CD4-positive, alpha-beta T cell treated with Interleukin-1 beta for 1 hour (primary cell): Measurements from ENCODE around the gene ENOX1.
"Not testable (repeated sequence)": the region's sequence is repeated elsewhere in the genome, so short reads cannot be mapped to it uniquely, and the experiment has no call there.

Experiments used
- DNase-seq, 2 donors: peaks; one replicate each; pipeline ENCODE4 v3.0.0-alpha.2; 2020 to 2022

The ENOX1 gene

GRCh38 chr13:43374621-43375020, 412.2 kb downstream of the ENOX1 start:
- DNase-seq, result no peak

- no peak for DNase-seq
These were observed 413.4 kb downstream of the ENOX1 start for GRCh38 chr13:43373400-43373799.

GRCh38 chr13:43370842-43371241, 415.9 kb downstream of the ENOX1 start:
- DNase-seq, result no peak

GRCh38 chr13:43369319-43369718, 417.5 kb downstream of the ENOX1 start:
- no peak for DNase-seq

- DNase-seq, result peak in 1 of 2 donors; percentile 9
These were observed 418.8 kb downstream of the ENOX1 start for GRCh38 chr13:43368003-43368402.

GRCh38 chr13:43365039-43365344, 421.8 kb downstream of the ENOX1 start:
- no peak for DNase-seq

- no peak for DNase-seq
These were observed 422.3 kb downstream of the ENOX1 start for GRCh38 chr13:43364210-43365038.

GRCh38 chr13:43363156-43363953, 423.4 kb downstream of the ENOX1 start:
- no peak for DNase-seq

- DNase-seq, result no peak
These were observed 424.2 kb downstream of the ENOX1 start for GRCh38 chr13:43362556-43362955.

GRCh38 chr13:43360892-43361610, 425.7 kb downstream of the ENOX1 start:
- DNase-seq, result no peak

GRCh38 chr13:43360171-43360570, 426.6 kb downstream of the ENOX1 start:
- DNase-seq, result no peak

GRCh38 chr13:43359536-43359935, 427.2 kb downstream of the ENOX1 start:
- no peak for DNase-seq

- DNase-seq, result no peak
These were observed 429.2 kb downstream of the ENOX1 start for GRCh38 chr13:43357564-43357963.

- DNase-seq, result no peak
These were observed 430.2 kb downstream of the ENOX1 start for GRCh38 chr13:43356567-43356966.

GRCh38 chr13:43355774-43356173, 431.0 kb downstream of the ENOX1 start:
- DNase-seq, result no peak

- no peak for DNase-seq
These were observed 432.4 kb downstream of the ENOX1 start for GRCh38 chr13:43354153-43354945.

GRCh38 chr13:43353631-43354030, 433.1 kb downstream of the ENOX1 start:
- no peak for DNase-seq

- not testable (repeated sequence) for DNase-seq
These were observed 435.2 kb downstream of the ENOX1 start for GRCh38 chr13:43351612-43352011.

GRCh38 chr13:43348397-43348796, 438.4 kb downstream of the ENOX1 start:
- DNase-seq, result no peak

GRCh38 chr13:43347877-43348276, 438.9 kb downstream of the ENOX1 start:
- DNase-seq, result no peak

- DNase-seq, result no peak
These were observed 440.3 kb downstream of the ENOX1 start for GRCh38 chr13:43346427-43346826.

GRCh38 chr13:43343645-43344044, 443.1 kb downstream of the ENOX1 start:
- DNase-seq, result no peak
